LNCAP (cell line): Measurements from ENCODE around the gene OVCH2.
A peak's percentile ranks its signal among the peaks of the same experiment; 100 is the strongest.

Source experiments
- TF ChIP-seq, protein P1 (sequence below): fragments of 450-650 bp; IDR thresholded peaks from 2 replicates; pipeline ENCODE4 v1.5.1; 2017; ENCODE audit warnings: mild to moderate bottlenecking

Gene OVCH2

DNA sequence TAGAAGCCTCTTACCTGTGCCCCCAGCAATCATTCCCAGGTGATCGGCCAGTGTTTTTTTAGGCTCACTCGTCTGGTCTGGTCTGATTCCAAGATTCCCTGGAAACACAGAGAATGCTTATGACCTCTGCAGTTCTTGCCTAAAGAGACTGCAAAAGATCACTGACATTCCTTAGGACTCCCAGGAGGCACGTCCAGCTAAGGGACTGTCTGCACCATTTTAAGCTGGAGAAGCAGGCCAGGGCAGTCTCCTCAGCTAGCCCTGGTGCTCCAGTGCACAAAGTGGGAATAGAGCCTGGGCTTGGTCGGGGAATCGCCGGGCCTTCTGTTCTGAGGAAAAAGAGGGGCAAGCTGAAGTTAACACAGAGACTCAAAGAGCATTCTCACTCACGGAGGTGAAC is 37.8 kb downstream of the OVCH2 start:
- TF ChIP-seq, protein P1, sequence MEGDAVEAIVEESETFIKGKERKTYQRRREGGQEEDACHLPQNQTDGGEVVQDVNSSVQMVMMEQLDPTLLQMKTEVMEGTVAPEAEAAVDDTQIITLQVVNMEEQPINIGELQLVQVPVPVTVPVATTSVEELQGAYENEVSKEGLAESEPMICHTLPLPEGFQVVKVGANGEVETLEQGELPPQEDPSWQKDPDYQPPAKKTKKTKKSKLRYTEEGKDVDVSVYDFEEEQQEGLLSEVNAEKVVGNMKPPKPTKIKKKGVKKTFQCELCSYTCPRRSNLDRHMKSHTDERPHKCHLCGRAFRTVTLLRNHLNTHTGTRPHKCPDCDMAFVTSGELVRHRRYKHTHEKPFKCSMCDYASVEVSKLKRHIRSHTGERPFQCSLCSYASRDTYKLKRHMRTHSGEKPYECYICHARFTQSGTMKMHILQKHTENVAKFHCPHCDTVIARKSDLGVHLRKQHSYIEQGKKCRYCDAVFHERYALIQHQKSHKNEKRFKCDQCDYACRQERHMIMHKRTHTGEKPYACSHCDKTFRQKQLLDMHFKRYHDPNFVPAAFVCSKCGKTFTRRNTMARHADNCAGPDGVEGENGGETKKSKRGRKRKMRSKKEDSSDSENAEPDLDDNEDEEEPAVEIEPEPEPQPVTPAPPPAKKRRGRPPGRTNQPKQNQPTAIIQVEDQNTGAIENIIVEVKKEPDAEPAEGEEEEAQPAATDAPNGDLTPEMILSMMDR: no peak

DNA sequence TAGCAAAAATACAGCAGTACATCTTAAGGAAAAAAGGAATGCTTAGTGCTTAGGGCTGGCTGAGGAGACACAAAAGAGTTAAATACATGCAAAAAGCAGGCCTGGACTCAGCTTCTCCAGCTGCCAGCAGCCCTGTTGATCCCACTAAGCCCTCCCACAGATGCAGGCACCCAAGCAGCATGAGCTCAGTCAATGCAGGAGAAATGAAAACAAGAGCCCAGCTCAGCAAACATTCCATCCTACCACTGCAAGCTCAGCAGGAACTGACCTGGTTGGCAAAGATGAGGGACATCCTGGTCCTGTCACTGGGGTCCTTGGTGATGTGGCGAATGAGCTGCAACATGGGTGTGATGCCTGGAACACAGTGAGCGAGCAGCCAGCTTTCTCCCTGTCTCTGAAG is 38.8 kb downstream of the OVCH2 start:
- TF ChIP-seq, protein P1: no peak

DNA sequence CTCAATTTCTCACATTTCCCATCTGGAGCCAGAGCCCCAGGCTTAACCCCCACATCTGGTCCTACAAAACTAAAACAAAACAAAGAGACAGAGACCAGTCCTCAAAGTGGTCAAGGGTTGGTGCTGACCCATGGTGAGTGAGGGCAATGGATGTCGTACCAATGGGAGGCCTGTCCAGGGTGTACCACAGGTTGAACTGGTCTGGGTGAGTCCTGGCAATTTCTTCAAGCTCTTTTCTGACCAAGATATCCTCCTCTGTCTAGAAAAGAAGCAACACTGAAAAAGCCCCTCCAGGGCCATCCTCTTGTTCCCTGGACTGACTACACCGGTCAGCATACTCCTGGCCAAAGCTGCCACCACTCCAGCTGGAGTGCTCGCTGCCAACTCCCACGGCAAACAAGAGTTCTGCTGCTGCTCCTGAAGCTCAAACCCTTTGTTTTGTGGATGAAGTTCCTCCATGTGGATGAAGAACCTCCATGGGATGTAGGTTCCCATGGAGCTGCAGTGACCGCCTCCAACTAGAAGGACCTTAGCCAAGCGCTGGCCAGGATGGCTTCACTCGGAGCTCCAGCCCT is 39.9 kb downstream of the OVCH2 start:
- TF ChIP-seq, protein P1: no peak

DNA sequence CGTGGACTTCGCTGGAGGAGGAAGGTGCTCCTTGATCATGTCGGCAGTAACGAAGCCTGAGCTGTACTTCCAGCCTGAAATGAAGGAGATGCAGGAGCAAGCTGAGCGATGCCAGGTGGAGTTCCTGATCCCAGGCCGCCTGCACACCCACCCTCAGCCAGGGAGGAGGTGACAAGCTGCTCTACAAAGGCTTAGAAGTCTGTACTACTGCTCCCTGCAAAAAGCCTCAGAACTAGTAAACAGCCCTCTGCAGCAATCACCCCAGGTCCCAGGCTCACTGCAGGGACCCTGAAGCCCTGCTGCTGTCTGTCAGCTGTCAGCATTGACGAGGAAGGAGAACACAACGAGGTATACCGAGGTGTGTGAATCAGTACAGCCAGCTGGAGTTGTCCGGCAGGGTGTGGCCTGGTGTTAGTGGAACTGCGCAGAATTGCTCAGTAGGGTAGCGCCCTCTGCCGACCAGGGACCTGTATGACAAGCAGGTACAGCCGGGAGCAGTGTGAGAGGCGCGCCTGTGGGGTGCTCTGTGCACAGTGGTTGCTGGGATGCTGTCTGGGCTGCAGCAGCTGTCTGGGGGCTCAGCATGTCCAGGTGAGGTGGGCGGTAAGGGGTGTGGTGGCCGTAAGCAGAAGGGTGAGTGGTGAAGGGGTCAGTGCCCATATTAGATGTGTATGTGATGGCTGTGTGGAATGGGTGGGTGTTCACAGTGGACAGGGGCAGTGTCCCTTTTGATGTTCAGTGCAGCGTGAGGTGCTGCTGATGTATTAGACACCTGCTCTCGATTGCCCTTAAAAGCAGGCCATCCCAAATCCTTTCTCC is 40.6 kb downstream of the OVCH2 start:
- TF ChIP-seq, protein P1: peak; percentile 89

DNA sequence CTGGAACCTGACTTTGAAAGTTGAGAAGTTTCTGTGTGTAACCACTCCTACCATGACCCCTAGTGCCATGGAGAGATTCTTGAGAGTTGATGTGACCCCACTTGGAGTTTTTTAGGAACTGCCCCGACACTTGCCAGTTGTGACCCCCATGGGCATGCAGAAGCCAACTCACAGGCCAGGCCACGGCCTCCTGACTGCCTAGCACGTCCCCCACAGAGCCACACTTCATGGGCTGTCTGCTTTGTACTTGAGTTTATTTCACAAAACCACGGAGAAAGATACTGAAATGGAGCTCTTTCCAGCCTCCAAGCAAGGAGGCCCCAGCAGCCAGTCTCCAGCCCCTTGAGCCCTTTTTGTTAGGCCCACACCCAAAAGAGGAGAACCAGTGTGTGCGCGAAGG is 41.4 kb downstream of the OVCH2 start:
- TF ChIP-seq, protein P1: no peak

DNA sequence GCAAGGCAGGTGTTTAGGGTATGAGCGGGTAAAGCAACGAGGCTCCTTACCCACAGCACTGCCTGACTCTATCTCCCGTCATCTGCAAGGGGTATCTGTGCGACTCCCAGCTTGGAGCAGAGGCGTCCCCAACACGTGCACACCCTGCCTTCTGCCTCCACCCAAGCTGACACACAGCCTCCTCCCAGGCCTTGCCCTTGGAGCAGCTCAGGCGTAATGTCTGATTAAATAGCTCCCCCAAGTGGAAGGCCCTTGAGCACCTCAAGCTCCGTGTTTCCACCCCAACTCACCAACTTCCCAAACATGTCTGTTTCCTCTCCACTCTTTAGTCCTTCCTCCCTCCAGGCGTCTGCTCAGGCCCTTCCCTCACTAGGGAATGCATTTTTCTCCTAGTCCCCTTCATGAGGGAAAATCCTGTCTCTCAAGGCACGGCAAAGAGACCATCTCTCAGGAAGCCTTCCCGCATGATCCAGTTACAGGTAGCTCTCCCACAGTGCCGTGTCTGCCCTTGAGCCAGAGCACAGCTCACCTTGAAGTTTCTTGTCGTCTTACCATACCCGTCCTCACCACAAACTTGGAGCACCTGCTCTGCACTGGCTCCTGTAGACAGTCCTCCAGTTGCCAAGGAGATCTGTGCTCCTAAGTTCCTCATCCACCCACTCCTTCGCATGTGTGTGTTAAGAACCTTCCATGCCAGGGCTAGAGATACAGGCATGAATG is 48.8 kb downstream of the OVCH2 start:
- TF ChIP-seq, protein P1: peak; percentile 65

DNA sequence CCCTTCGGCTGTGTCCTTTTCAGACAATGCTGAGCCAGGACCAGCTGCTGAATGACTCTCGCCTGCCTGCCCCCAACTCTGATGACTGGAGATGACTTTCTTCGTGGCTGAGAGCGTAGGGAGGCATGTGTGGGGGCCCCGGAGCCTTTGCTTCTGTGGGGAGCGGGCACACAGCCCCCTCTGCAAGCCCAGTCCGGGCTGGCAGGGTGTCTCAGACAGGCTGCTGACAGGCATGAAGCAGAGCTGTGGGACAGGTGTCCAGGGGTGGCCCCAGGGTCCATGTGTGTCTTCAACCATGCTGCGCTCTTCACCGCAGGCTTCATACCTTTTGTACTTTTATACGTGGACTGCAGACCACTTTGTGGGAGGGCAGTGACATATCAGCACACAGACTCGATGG is 49.6 kb downstream of the OVCH2 start:
- TF ChIP-seq, protein P1: no peak
